Measurements from ENCODE around the gene FRZB.

The FRZB gene

DNA sequence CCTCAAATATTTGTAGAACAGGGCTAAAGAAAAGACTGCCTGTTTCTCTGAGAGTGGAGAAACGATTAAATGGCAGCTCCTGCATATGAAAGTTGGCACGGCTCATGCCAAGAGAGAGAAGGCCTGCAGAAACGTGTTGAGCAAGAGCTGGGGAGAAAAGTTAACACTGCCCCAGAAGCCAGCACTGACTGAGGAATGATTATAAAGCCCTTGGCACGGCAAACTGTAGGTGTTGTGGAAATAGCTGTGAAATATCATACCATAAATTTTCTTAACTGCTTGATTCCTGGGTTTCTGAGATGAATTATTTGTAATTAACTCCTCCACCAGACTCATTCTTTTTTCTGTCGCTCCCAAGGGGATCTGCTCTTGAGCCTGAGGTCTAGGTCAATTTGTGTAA is 4.3 kb downstream of the FRZB start:
- TF ChIP-seq TAF1 (IDR thresholded peaks at IDR 0.05; ENCODE audit: borderline replicate concordance, low read depth, low read length) (no peak), POLR2AphosphoS5 (IDR thresholded peaks at IDR 0.05; ENCODE audit: low read depth, low read length) (no peak), POLR2A (IDR thresholded peaks at IDR 0.05; ENCODE audit: low read depth, low read length) (no peak)
- no peak for FAIRE-seq
- DNase-seq (ENCODE audit: insufficient read length): no peak

DNA sequence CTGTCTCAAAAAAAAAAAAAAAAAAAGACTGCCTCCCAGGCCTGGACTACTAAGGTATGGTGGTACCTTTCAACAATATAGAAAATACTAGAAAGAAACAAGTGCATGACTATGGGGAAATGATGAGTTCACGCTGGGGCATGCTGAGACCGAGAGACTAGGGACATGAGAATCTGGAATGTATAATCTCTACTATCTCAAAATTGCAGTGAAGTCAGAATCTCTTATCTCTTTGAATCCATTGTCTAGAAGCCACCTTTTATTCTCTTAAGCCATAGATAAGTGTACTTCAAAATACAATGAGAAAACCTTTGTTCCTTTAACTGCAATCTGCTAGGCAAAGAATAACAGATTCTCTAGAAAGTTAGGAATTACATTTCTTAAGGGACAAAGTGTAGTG is 5.6 kb downstream of the FRZB start:
- FAIRE-seq: no peak
- TF ChIP-seq TAF1 (IDR thresholded peaks at IDR 0.05; ENCODE audit: borderline replicate concordance, low read depth, low read length) (no peak), POLR2AphosphoS5 (IDR thresholded peaks at IDR 0.05; ENCODE audit: low read depth, low read length) (no peak), POLR2A (IDR thresholded peaks at IDR 0.05; ENCODE audit: low read depth, low read length) (no peak)
- DNase-seq (ENCODE audit: insufficient read length): no peak

DNA sequence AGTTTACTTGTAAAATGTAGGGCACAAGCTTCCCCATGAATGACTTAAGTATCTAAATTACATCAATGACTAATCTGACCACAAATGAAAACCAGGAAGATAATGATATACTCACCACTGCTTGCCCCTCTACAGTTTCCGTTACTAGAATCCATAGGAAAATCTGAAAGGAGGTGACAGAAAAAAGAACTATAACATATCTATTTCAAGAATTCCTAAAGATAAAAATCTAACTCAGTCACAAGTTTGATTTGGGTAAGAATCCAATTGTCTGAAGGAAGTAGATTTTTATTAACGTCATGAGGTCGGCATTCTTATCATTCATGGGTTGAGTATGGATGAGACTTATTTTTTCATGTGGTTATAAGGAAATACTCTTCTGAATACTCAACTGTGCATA is 7.8 kb downstream of the FRZB start:
- no peak for FAIRE-seq
- no peak for DNase-seq (ENCODE audit: insufficient read length)
- TF ChIP-seq TAF1 (IDR thresholded peaks at IDR 0.05; ENCODE audit: borderline replicate concordance, low read depth, low read length): no peak

DNA sequence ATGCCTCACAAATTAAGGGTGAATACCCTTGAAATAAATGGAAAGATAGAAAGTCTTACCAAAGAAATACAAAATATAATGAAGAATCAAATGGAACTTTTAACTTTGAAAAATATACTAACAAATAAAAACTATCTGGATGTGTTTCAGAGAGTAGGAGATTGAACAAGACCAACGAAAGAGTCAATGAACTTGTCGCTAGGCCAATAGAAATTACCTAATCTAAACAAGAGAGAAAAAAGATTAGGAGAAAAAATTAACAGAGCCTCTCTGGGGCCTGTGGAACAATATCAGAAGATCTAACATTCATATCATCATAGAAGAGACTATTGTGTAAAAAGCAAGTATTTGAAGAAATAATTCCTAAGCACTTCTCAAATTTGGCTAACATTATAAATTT is 11.1 kb downstream of the FRZB start:
- no peak for DNase-seq (ENCODE audit: insufficient read length)
- FAIRE-seq: no peak
- no peak for TF ChIP-seq TAF1 (IDR thresholded peaks at IDR 0.05; ENCODE audit: borderline replicate concordance, low read depth, low read length)
- no peak for TF ChIP-seq POLR2AphosphoS5 (IDR thresholded peaks at IDR 0.05; ENCODE audit: low read depth, low read length)
- TF ChIP-seq POLR2A (IDR thresholded peaks at IDR 0.05; ENCODE audit: low read depth, low read length): no peak

DNA sequence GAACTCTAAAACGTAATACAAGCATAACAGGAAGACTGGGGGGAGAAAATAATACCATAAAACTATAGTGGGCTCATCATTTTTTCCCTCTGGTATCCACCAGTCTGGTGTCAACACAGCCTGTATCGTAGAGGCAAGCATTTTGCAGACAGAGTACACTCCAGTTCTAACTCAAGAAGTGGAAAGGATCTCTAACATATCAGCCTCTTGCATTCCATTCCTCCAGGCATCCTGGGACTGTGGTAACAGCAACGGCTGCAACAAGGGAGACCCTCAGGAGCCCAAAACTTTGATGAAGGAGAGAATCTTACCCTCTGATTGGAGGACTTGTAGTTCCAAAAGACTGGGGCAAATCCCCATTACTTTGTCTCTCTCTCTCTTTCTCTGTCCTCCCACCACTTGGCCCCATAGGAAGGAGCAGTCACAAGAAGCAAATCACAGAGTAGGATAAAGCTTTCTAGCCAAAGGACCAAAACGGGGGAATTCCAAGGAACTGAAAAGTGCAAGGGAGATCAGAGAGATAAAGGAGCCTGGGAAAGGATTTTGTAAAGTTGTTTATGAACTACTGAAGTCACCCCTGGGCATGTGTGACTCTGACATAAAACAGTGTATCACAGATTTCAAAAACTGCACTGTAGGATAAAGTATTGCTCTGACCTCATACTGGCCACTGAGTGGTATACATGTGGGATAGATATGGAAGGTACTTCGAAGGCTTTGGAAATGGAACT is 11.9 kb downstream of the FRZB start:
- no peak for DNase-seq (ENCODE audit: insufficient read length)
- no peak for FAIRE-seq
- TF ChIP-seq POLR2AphosphoS5 (IDR thresholded peaks at IDR 0.05; ENCODE audit: low read depth, low read length): no peak
- TF ChIP-seq TAF1 (IDR thresholded peaks at IDR 0.05; ENCODE audit: borderline replicate concordance, low read depth, low read length): no peak
- TF ChIP-seq POLR2A (IDR thresholded peaks at IDR 0.05; ENCODE audit: low read depth, low read length): no peak

DNA sequence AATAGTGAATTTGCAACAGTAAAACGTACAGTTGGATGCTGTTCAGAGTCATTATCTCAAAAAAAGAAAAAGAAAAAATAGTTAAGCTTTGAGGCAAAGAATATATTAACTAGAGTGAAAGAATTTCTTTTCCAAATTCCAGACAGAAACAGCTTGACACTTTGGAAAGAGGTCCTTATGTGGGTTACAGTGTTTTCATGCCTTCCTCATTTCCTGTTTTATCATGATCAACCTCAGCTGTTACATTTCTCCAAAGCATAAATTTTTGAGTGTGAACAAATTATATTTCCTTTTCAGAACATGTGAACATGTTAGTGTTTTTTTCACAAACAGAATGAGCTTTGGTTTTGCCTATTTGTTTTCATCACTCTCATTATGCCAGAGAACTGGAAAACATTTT is 13.6 kb downstream of the FRZB start:
- DNase-seq (ENCODE audit: insufficient read length) (no peak), FAIRE-seq (no peak)
- TF ChIP-seq POLR2A (IDR thresholded peaks at IDR 0.05; ENCODE audit: low read depth, low read length) (no peak), TAF1 (IDR thresholded peaks at IDR 0.05; ENCODE audit: borderline replicate concordance, low read depth, low read length) (no peak), POLR2AphosphoS5 (IDR thresholded peaks at IDR 0.05; ENCODE audit: low read depth, low read length) (no peak)

DNA sequence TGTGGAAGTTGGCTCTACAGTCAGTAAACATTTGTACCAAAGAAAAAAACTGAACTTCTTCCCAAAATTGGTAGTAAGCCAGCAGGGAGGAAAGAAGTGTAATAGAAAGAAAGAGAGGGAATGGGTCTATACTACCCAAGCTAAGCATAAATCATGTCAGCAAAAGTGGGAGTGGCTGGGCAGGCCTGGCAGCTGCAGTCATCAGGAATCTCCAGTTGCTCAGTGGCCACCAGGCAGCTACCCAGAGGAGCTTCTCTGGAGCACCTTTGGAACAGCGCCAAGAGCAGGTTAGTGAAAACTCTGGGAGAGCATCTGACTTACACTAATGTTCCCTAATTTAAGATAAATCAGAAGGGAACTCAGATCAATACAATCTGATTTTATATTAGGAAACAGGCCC is 14.3 kb downstream of the FRZB start:
- DNase-seq (ENCODE audit: insufficient read length) (no peak), FAIRE-seq (no peak)
- TF ChIP-seq TAF1 (IDR thresholded peaks at IDR 0.05; ENCODE audit: borderline replicate concordance, low read depth, low read length) (no peak), POLR2A (IDR thresholded peaks at IDR 0.05; ENCODE audit: low read depth, low read length) (no peak), POLR2AphosphoS5 (IDR thresholded peaks at IDR 0.05; ENCODE audit: low read depth, low read length) (no peak)

DNA sequence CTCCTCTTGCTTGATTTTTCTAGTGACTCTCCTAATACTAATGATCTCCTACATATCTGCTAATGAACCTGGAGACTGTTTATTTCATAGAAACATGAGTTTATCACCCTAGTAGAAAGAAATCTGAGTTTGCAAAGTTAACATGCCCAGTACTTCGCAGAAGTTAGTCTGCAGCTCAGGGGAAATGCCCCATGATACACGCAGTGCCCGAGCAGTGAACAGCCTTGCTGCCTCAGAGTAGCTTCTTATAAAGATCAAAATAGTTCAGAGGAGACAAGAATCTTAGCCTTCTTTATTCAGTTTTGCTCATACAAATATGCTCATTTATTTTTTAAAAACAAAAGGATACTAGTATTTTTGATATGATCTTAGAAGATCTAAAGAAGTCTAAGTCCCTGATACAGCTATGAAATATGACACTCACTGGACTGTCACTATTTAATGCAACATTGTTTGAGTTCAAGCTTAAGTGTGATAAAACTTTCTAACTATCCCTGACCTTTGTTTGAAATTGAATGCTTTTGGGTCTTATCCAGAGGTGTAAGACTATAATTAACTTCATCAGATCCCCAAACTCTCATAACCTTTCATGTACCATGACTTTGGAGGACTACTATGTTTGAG is 20.5 kb downstream of the FRZB start:
- TF ChIP-seq TAF1 (IDR thresholded peaks at IDR 0.05; ENCODE audit: borderline replicate concordance, low read depth, low read length): no peak
- no peak for TF ChIP-seq POLR2A (IDR thresholded peaks at IDR 0.05; ENCODE audit: low read depth, low read length)
- TF ChIP-seq POLR2AphosphoS5 (IDR thresholded peaks at IDR 0.05; ENCODE audit: low read depth, low read length): no peak
- FAIRE-seq (no peak), DNase-seq (ENCODE audit: insufficient read length) (no peak)

DNA sequence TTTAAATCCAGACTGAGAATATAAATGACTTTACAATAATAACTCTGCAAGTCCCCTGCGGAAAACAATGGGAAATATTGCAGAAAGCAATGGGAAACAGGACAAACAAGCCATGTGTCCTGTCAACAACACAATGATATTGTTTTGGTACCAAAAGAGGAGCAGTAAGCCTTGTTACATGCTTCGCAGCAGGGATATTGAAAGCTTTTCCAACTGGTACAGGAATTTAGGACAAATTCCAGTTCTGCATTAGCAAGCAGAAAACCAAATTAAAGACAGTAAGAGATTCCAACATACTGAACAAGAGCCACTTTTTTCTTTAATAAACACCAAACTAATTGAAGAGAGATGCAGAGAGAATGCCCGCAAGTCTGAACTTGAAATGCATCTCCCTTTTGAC is 30.0 kb downstream of the FRZB start:
- DNase-seq (ENCODE audit: insufficient read length) (no peak), FAIRE-seq (no peak)
- TF ChIP-seq TAF1 (IDR thresholded peaks at IDR 0.05; ENCODE audit: borderline replicate concordance, low read depth, low read length): no peak
- no peak for TF ChIP-seq POLR2A (IDR thresholded peaks at IDR 0.05; ENCODE audit: low read depth, low read length)

DNA sequence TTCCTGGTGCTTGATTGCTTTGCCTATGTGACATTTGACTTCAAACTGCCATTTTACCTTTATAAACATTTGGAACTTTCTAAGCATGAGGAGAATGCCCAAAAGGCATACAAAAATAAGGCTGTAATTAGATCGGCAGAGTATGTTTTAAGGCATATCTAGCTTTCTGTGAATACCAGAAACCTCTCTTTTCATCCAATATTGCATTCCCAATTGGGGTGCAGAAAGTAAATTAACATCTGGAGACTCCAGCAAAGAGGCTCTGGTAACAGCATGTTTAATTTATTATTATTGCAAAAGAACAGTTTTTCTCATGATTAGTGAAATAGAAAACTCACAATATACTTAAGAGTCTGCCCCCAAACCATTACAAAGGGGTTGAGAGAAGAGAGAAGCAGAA is 32.1 kb downstream of the FRZB start:
- FAIRE-seq: no peak
- no peak for DNase-seq (ENCODE audit: insufficient read length)
- TF ChIP-seq POLR2AphosphoS5 (IDR thresholded peaks at IDR 0.05; ENCODE audit: low read depth, low read length) (no peak), POLR2A (IDR thresholded peaks at IDR 0.05; ENCODE audit: low read depth, low read length) (no peak), TAF1 (IDR thresholded peaks at IDR 0.05; ENCODE audit: borderline replicate concordance, low read depth, low read length) (no peak)

DNA sequence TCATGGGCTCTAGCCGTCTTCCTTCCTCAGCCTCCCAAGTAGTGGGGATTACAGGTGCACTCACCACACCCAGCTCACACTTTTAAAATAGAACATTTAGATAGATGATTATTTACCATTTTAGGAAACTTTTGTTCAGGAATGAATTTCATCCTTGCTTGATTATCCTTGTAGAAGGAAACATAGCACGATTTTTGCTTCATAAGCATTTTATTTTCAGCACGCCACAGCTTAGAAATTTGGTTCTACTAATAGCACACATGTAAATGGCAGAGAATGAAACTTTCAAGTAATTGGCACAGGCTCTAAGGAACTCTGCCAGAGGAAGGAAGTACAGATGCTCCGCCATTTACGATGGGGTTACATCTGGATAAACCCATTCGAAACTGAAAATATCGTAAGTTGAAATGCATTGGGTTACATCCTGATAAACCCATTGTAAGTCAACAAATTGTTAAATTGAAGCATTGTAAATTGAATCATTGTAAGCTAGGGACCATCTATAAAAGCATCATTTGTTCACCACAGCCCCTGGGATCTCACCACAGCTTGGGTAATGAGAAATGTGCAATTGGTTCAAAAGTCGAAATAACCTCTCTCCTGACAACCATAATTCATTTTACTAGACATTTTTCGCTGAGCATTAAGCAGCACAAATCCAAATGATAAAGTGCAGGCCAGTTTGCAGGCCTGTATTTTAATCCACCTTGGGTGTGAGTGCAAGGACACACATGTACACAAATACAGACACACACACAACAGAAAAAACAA is 33.2 kb downstream of the FRZB start:
- no peak for FAIRE-seq

DNA sequence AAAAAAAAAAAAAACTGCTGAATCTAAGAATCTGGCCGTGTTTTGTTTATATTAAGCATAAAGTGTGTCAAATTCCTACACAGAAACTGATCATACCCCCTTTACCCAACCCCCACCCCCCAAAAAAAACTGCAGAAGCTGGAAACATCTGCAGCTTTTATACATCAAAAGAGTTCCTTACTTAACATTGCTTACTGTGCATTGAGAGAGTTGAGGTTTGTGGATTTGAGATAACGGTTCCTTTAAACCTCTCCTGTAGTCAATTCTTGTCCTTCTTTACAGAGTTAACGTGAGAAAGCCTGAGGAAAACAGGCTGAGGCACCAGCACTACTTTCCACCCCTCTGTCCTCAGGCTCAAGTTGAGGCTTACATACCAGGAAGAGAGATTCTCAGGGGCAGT is 34.5 kb downstream of the FRZB start:
- no peak for FAIRE-seq
- DNase-seq (ENCODE audit: insufficient read length): no peak

More for the DNA sequence above, 33.2 kb downstream of the FRZB start:
- TF ChIP-seq POLR2AphosphoS5 (IDR thresholded peaks at IDR 0.05; ENCODE audit: low read depth, low read length): no peak
- TF ChIP-seq POLR2A (IDR thresholded peaks at IDR 0.05; ENCODE audit: low read depth, low read length): no peak
- TF ChIP-seq TAF1 (IDR thresholded peaks at IDR 0.05; ENCODE audit: borderline replicate concordance, low read depth, low read length): no peak
- no peak for DNase-seq (ENCODE audit: insufficient read length)

More for the DNA sequence above, 34.5 kb downstream of the FRZB start:
- TF ChIP-seq POLR2A (IDR thresholded peaks at IDR 0.05; ENCODE audit: low read depth, low read length) (no peak), TAF1 (IDR thresholded peaks at IDR 0.05; ENCODE audit: borderline replicate concordance, low read depth, low read length) (no peak), POLR2AphosphoS5 (IDR thresholded peaks at IDR 0.05; ENCODE audit: low read depth, low read length) (no peak)

Data from GM12892 (cell line).